NK-92 treated with Interleukin-12 subunit alpha and Interleukin-12 subunit beta, amount 100 ng/mL, for 24 hours (cell line): Measurements from ENCODE around the gene NUCB2.
A peak's percentile ranks its signal among the peaks of the same experiment; 100 is the strongest.

Experiments
- DNase-seq: peaks from one replicate; lab custom pipeline; 2025; lab: John Stamatoyannopoulos, UW

The NUCB2 gene

DNA sequence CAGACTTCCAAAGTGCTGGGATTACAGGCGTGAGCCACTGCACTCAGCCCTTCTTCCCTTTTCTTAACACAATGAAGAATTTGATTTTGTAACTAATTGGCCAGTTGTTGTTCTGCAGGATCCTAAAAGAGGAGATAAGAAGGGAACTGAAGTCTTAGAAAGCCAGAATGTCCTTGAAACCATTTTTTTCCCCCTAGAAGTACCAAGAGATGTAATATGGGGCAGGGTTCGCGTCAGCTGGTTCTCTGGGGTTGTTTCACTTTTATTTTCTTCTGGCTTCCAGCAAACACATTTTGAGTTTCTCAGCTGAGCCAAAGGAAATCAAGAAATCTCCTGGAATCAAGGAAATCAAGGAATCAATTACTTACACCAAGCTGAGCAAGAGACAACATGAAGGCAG lies 7.6 kb upstream of the NUCB2 start:
- DNase-seq = no peak

GRCh38 chr11:17272801-17273200 lies 3.7 kb upstream of the NUCB2 start:
- DNase-seq = no peak

DNA sequence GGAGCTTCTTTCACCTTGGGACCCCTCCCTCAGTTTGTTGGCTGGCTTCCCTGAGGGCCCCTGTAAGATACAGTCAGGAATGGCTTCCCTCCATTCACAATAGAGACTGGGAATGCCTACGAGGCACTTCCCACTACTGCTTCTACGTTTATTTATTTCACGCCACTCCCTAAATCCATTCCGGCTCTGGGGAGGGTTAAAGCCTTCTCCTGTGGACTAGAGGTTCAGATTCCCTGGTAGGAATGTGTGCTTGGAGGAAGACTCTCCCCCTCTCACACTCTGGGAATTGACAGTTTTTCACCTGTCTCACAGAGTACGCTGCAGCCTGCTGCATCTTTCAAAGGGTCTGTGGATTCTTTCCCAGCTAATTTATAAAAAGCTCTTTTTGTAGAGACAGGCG lies 3.3 kb upstream of the NUCB2 start:
- no peak for DNase-seq

GRCh38 chr11:17273668-17274282 lies 2.8 kb upstream of the NUCB2 start:
- no peak for DNase-seq

- peak; percentile 31 for DNase-seq
These were observed 921 bp upstream of the NUCB2 start for GRCh38 chr11:17275400-17276235.

DNA sequence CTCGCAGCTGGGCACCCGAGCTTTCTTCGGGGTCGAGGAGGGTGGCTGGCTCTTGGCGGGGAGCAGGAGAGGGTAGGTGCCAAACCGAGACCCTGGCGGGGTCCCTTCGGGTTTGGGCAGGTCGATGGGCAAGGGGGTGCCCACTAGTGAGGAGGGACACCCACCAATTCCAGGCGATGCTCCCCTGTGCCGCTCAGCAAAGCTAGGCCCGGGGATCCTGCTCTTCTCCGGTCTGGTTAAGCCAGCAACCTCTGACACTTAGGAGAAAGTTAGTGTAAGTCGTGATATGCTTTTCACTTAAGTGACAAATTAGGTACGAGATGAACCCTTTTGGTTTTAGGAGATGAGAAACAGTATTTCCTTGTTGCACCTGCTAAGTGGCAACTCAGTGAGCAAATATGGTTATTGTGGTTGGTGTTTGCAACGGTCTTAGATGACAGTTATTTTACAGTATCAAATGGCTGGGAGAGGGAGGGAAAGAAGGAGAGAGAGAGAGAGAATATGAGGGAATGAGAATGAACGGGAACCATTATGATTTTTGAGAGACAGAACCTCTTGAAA lies 565 bp downstream of the NUCB2 start:
- DNase-seq = peak; percentile 70

DNA sequence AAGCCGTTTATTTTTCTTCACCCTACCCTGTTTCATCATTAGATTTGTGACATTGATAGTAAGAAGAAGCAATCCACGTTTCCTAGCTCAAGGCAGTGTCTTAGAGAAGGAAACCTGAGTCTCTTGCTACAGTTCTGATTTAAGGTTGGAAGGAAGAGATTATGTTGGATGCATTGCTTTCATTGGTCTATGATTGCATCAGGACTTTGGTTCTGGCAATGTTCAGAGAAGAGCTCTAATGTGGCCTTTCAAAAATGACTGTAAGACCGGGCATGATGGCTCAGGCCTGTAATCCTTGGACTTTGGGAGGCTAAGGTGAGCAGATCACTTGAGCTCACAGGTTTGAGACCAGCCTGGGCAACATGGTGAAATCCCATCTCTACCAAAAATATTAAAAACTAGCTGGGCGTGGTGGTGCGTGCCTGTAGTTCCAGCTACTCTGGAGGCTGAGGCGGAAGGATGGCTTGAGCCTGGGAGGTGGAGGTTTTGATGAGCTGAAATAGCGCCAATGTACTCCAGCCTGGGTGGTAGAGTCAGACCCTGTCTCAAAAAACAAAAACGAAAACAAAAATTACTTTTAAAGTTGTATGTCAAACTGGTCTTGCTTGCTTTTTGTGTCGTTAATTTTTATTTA lies 4.1 kb downstream of the NUCB2 start:
- no peak for DNase-seq

DNA sequence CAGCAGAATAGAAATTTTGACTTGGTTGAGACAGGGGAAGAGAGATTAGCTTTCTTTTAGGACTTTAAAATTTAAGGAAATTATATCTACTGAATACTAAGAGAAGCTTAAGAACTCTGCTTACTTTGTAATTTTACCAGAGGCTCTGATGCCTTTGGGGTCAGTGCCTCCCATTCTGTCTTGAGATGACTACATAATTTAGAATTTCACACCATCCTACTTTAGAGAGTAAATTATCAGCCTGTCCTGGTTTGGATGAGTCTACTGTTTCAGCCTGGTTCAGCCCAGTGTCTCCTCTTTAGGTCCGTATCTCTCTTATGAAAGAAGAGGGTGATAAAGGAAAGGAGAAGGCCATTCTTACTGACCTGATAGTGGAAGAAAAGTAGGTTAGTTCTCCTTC lies 9.8 kb downstream of the NUCB2 start:
- no peak for DNase-seq

DNA sequence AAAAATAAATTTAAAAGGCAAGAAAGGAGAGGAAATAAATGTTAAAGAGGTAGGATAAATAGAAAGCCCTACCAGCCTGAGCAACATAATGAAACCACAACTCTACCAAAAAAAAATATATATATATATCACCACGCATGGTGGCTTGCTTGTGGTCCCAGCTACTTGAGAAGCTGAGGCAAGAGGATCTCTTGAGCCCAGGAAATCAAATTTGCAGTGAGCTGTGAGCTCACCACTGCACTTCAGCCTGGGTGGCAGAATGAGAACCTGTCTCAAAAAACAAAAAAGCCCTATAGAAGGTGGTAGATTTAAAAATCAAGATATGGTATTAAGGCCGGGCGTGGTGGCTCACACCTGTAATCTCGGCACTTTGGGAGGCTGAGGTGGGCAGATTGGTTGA lies 10.5 kb downstream of the NUCB2 start:
- DNase-seq = no peak

GRCh38 chr11:17291710-17292109 lies 15.2 kb downstream of the NUCB2 start:
- DNase-seq = no peak

- no peak for DNase-seq
These were observed 16.8 kb downstream of the NUCB2 start for GRCh38 chr11:17293311-17293710.

GRCh38 chr11:17294033-17294432 lies 17.5 kb downstream of the NUCB2 start:
- DNase-seq = no peak

- no peak for DNase-seq
These were observed 20.5 kb downstream of the NUCB2 start for GRCh38 chr11:17296852-17297559.

DNA sequence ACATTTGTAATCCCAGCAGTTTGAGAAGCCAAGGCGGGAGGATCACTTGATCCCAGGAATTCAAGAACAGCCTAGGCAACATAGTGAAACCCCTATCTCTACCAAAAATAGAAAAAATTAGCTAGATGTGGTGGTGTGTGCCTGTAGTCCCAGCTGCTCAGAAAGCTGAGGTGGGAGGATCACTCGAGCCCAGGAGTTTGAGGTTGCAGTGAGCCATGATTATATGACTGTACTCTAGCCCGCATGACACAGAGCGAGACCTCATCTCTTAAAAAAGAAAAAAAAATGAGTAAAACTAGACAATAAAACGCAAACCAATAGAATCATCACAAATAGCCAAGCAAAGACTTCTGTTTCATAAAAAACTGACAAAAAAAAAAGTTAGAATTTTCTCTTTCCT lies 21.8 kb downstream of the NUCB2 start:
- no peak for DNase-seq

- no peak for DNase-seq
These were observed 23.8 kb downstream of the NUCB2 start for GRCh38 chr11:17300372-17300771.

DNA sequence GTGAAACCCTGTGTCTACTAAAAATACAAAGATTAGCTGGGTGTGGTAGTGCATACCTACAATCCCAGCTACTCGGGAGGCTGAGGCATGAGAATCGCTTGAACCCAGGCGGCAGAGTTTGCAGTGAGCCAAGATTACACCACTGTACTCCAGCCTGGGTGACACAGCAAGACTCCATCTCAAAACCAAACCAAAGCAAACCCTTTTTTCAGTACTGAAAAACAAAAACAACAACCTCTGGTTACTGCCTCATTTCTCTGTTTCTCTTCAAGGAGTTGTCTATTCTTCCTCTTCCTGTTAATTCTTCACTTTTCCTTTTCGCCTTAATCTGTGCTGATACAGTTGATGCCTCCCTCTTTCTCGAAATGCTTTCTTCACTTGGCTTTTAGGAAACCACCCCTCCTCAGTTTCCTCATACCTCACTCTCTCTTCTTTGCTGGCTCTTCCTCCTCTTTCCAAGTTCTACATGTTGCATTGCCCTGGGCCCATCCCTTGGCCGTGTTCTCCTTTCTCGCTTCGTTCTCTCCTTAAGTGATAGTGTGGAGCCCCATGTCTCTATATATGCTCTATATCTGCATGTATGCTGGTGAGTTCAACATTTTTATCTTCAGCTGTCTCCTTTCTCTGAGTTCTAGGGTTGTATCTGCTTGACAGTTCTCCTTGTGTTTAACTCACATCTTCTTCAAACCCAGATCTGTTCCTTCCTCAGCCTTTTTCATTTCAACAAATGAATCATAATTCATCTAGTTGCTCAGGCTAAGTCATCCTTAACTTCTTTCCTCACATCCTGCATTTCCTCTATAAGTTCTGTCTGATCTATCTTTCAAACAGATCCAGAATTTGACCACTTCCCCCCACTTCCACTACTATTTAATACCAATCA lies 37.1 kb downstream of the NUCB2 start:
- no peak for DNase-seq

DNA sequence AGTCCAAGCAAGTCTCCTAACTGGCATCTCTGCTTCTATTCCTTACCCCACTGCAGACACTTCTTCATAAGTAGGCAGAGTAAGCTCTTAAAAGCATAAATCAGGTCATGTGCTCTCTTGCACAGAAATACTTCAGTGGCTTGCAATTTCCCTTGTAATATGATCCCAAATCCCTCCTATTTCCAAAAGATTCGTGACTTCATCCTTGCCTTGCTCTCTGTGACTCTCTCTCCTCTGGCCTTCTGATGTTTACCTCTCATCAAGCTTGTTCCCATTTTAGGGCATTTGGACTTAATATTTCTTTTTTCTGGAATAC lies 37.7 kb downstream of the NUCB2 start:
- no peak for DNase-seq

- no peak for DNase-seq
These were observed 38.4 kb downstream of the NUCB2 start for GRCh38 chr11:17314904-17315426.

- DNase-seq = no peak
These were observed 52.4 kb downstream of the NUCB2 start for GRCh38 chr11:17328871-17329494.

GRCh38 chr11:17331669-17332068 lies 55.1 kb downstream of the NUCB2 start:
- DNase-seq = no peak
